IMR-90 (cell line): ENCODE results near the gene HTR2A. TPM values are rescaled to one million over a fixed set of nuclear protein-coding genes. Genes with fewer than 3 reads are reported as not detected.

Experiments
- ATAC-seq: fragments of 200-7000 bp; cut with Tn5 transposase; 2 replicates; pipeline ENCODE4 v1.9.1; 2020; ENCODE audit warnings: low read depth, mild to moderate bottlenecking, moderate library complexity
- BruUV-seq: library from RNA; stranded (reverse); fragments of 400-500 nt; replicated peaks from 2 replicates; lab custom pipeline; 2021; lab: Mats Ljungman, UMichigan
- CTCF ChIA-PET: fragments of 300-600 bp; formaldehyde crosslinking; extraction: SDS; loops from one replicate; lab custom pipeline; 2021; ENCODE audit warnings: antibody characterized with exemption; lab: Yijun Ruan, JAX
- POLR2A ChIA-PET: fragments of 300-600 bp; sonication (Branson Sonifier 250); formaldehyde crosslinking; loops from one replicate; lab custom pipeline; 2022; ENCODE audit warnings: antibody characterized with exemption; ENCODE audit not compliant: unreplicated experiment; lab: Charles Lee
- DNase-seq: peaks from one replicate; pipeline ENCODE4 v3.0.0; 2013
- H2AFZ ChIP-seq: replicated peaks from 2 replicates; pipeline ENCODE3; 2013; ENCODE audit warnings: low read length, mild to moderate bottlenecking; ENCODE audit not compliant: poor library complexity
- H2AK5ac ChIP-seq: 2 replicates; pipeline ENCODE4 v1.6.1; 2013; ENCODE audit warnings: low read depth, low read length, inconsistent platforms
- H2AK9ac ChIP-seq: replicated peaks from 2 replicates; pipeline ENCODE3; 2013; ENCODE audit warnings: mild to moderate bottlenecking, low read depth, low read length, moderate library complexity; ENCODE audit not compliant: poor library complexity
- H2BK120ac ChIP-seq: 2 replicates; pipeline ENCODE4 v1.6.1; 2013; ENCODE audit warnings: low read depth, low read length, inconsistent platforms
- H2BK15ac ChIP-seq: 3 replicates; pipeline ENCODE4 v1.6.1; 2013; ENCODE audit warnings: low read depth, low read length, inconsistent platforms
- H2BK20ac ChIP-seq: 2 replicates; pipeline ENCODE4 v1.6.1; 2013; ENCODE audit warnings: low read depth, mild to moderate bottlenecking, inconsistent platforms, low read length, moderate library complexity
- H2BK5ac ChIP-seq: 2 replicates; pipeline ENCODE4 v1.6.1; 2013; ENCODE audit warnings: mild to moderate bottlenecking, low read depth, low read length, inconsistent platforms; ENCODE audit not compliant: poor library complexity, severe bottlenecking
- H3K14ac ChIP-seq: replicated peaks from 2 replicates; pipeline ENCODE4 v1.6.1; 2013; ENCODE audit warnings: low read depth, low read length, inconsistent platforms
- H3K18ac ChIP-seq: 2 replicates; pipeline ENCODE4 v1.6.1; 2013; ENCODE audit warnings: low read depth, low read length, control low read depth
- H3K23ac ChIP-seq: 2 replicates; pipeline ENCODE4 v1.6.1; 2013; ENCODE audit warnings: low read depth, low read length, inconsistent platforms
- H3K27ac ChIP-seq: 2 replicates; pipeline ENCODE4 v1.5.1; 2013; ENCODE audit warnings: mild to moderate bottlenecking, control low read depth, low read length; ENCODE audit not compliant: insufficient read depth
- H3K27me3 ChIP-seq: 2 replicates; pipeline ENCODE4 v1.6.1; 2013; ENCODE audit warnings: low read length; ENCODE audit not compliant: control insufficient read depth, insufficient read depth
- H3K36me3 ChIP-seq: 2 replicates; pipeline ENCODE4 v1.6.1; 2013; ENCODE audit warnings: low read length, mixed read lengths; ENCODE audit not compliant: control insufficient read depth, insufficient read depth
- H3K4ac ChIP-seq: 2 replicates; pipeline ENCODE4 v1.6.1; 2013; ENCODE audit warnings: low read depth, low read length, inconsistent platforms
- H3K4me1 ChIP-seq: 2 replicates; pipeline ENCODE4 v1.6.1; 2013; ENCODE audit warnings: low read length, mixed read lengths; ENCODE audit not compliant: control insufficient read depth, insufficient read depth
- H3K4me2 ChIP-seq: 2 replicates; pipeline ENCODE4 v1.6.1; 2013; ENCODE audit warnings: low read depth, mild to moderate bottlenecking, control low read depth, low read length, moderate library complexity
- H3K4me3 ChIP-seq: 2 replicates; pipeline ENCODE4 v1.5.1; 2013; ENCODE audit warnings: low read depth, mild to moderate bottlenecking, control low read depth, low read length, moderate library complexity; ENCODE audit not compliant: insufficient read depth
- H3K56ac ChIP-seq: 2 replicates; pipeline ENCODE4 v1.6.1; 2013; ENCODE audit warnings: low read length, inconsistent platforms; ENCODE audit not compliant: insufficient read depth; ENCODE audit errors: extremely low read depth
- H3K79me1 ChIP-seq, 2 experiments: 2 replicates each; pipeline ENCODE4 v1.6.1; 2013; ENCODE audit warnings: low read length in 2 of 2, inconsistent platforms in 1 of 2, low read depth in 1 of 2
- H3K9ac ChIP-seq: 2 replicates; pipeline ENCODE4 v1.6.1; 2013; ENCODE audit warnings: low read depth, low read length, control low read depth
- H3K9me1 ChIP-seq: 2 replicates; pipeline ENCODE4 v1.6.1; 2013; ENCODE audit warnings: low read length, inconsistent platforms; ENCODE audit not compliant: insufficient read depth
- H3K9me3 ChIP-seq: 2 replicates; pipeline ENCODE4 v1.6.1; 2013; ENCODE audit warnings: low read length; ENCODE audit not compliant: control insufficient read depth, insufficient read depth
- H4K20me1 ChIP-seq: 2 replicates; pipeline ENCODE4 v1.6.1; 2013; ENCODE audit warnings: low read length, inconsistent platforms; ENCODE audit not compliant: insufficient read depth
- H4K5ac ChIP-seq: 2 replicates; pipeline ENCODE4 v1.6.1; 2013; ENCODE audit warnings: mild to moderate bottlenecking, low read depth, low read length, control low read depth
- H4K8ac ChIP-seq, 2 experiments: 2 replicates each; pipeline ENCODE4 v1.6.1; 2013; ENCODE audit warnings: low read depth in 2 of 2, low read length in 2 of 2, control low read depth in 1 of 2, inconsistent platforms in 1 of 2
- H4K91ac ChIP-seq: 2 replicates; pipeline ENCODE4 v1.6.1; 2013; ENCODE audit warnings: low read depth, low read length, inconsistent platforms; ENCODE audit not compliant: insufficient read depth
- MAZ ChIP-seq: IDR thresholded peaks from 2 replicates; pipeline ENCODE4 v1.6.1; 2012; ENCODE audit warnings: low read depth, mild to moderate bottlenecking, low read length, improper control_type of control experiment, moderate library complexity, borderline replicate concordance
- NFE2L2 ChIP-seq: fragments of 150-350 bp; IDR thresholded peaks from 2 replicates; pipeline ENCODE4 v1.6.1; 2016; ENCODE audit warnings: low read depth, mild to moderate bottlenecking, low read length
- WGBS, 2 experiments: methylation state at CpG; one replicate each; pipeline versions ENCODE4 v1.1.5 to v1.1.7; 2013; ENCODE audit warnings: missing lambda C conversion rate in 2 of 2; ENCODE audit not compliant: insufficient read length in 1 of 2; ENCODE audit errors: extremely low coverage in 2 of 2; 5-methylcytosine and 5-hydroxymethylcytosine counted together
- dilution Hi-C: fragments of 300-500 bp; cut with HindIII; formaldehyde crosslinking; loops from one replicate; pipeline ENCODE4 v1.14.3; 2018; ENCODE audit warnings: low sequenced_read_pairs; ENCODE audit not compliant: unreplicated experiment
- in situ Hi-C: fragments of 300-500 bp; cut with MboI; formaldehyde crosslinking; loops from 3 replicates; pipeline ENCODE4 v1.14.3; 2019; ENCODE audit warnings: low sequenced_read_pairs, inconsistent platforms, mixed read lengths
- intact Hi-C: fragments of 100-400 bp; cut with micrococcal nuclease; formaldehyde crosslinking; loops from 2 replicates; pipeline ENCODE4 v1.10.0; 2022
- polyA plus RNA-seq, 3 experiments: library from polyadenylated mRNA; depleted of rRNA; stranded (reverse); fragments of >200 nt; gene quantifications; 2 replicates each; pipeline ENCODE4 v1.2.3, GENCODE V29; 2012; ENCODE audit warnings: low replicate concordance in 1 of 3
- total RNA-seq: library from RNA; depleted of rRNA; stranded (reverse); fragments of >200 nt; gene quantifications from 2 replicates; pipeline ENCODE4 v1.2.3, GENCODE V29; 2012

HTR2A gene
- total and polyA plus RNA-seq, 2 of the 4 experiments (the other 2 are of a cell fraction), result 0.02 TPM; not detected in 1

DNA sequence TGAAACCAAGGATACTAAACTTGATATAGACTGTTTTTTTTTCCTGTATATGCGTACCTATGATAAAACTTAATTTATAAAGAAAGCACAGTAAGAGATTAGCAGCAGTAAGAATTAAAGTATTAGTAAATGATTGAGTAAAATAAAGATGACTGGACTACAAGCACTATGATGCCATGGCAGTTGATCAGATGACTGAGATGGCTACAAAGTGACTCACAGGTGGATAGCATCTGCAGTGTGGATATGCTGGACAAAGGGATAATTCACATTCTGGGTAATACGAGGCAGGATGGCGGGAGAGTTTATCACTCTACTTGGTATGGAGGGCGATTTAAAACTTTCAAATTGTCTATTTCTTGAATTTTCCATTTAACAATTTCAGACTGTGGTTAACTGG lies 11.8 kb downstream of the HTR2A start:
- intact Hi-C loops (no loop called here), in situ Hi-C loops (no loop called here), dilution Hi-C loops (no loop called here)
- peaks cover 7% of the 10 kb centered on the region for H3K27me3 ChIP-seq
- H2BK20ac ChIP-seq, result no peak overlapping the region
- H2BK5ac ChIP-seq, result no peak overlapping the region
- no peak overlapping the region for H2BK120ac ChIP-seq
- ChIA-PET CTCF (no interaction called here), POLR2A (no interaction called here)
- no peak overlapping the region for H4K8ac ChIP-seq
- H3K4me1 ChIP-seq, result no peaks in the 10 kb centered on the region
- no TSS peak for BruUV-seq
- H2AK9ac ChIP-seq, result no peak overlapping the region
- no peak overlapping the region for H3K18ac ChIP-seq
- no peak overlapping the region for H4K5ac ChIP-seq
- WGBS, 2 experiments, result no CpG with 5 or more reads among the region's 4 CpGs
- H3K9me1 ChIP-seq, result no peaks in the 10 kb centered on the region
- H3K23ac ChIP-seq, result no peak overlapping the region
- H3K56ac ChIP-seq, result no peak overlapping the region
- ATAC-seq (no peak), DNase-seq (peak; percentile 49)
- H3K4ac ChIP-seq, result no peak overlapping the region
- H4K20me1 ChIP-seq, result no peaks in the 10 kb centered on the region
- TF ChIP-seq NFE2L2, result no peak
- no peak for TF ChIP-seq MAZ
- no peak overlapping the region for H2AFZ ChIP-seq
- H2AK5ac ChIP-seq, result no peak overlapping the region
- H3K27ac ChIP-seq, result no peak overlapping the region
- no peak overlapping the region for H3K4me3 ChIP-seq
- no peaks in the 10 kb centered on the region for H3K79me1 ChIP-seq
- no peak overlapping the region for H3K9ac ChIP-seq
- H3K14ac ChIP-seq, result no peak overlapping the region
- no peaks in the 10 kb centered on the region for H3K36me3 ChIP-seq
- H3K4me2 ChIP-seq, result no peak overlapping the region
- no peak overlapping the region for H2BK15ac ChIP-seq
- no peak overlapping the region for H4K91ac ChIP-seq
- no peaks in the 10 kb centered on the region for H3K9me3 ChIP-seq
